ENCODE results near the gene SSC5D. TPM values are rescaled to one million over a fixed set of nuclear protein-coding genes. Genes with fewer than 3 reads are reported as not detected.
"Not testable (repeated sequence)": the region's sequence is repeated elsewhere in the genome, so short reads cannot be mapped to it uniquely, and the experiment has no call there.

SSC5D gene
- 17.3 TPM for polyA plus RNA-seq (ENCODE audit: insufficient read length)

- DNase-seq (ENCODE audit: low read depth), result no peak
Observed at GRCh38 chr19:55487924-55488687, at the start of gene SSC5D. Gene SSC5D (plus strand): TSS chr19:55488436. CDS start chr19:55488590, 154 bp downstream.

GRCh38 chr19:55439052-55439451 lies 49.2 kb upstream of the SSC5D start:
- DNase-seq (ENCODE audit: low read depth), result no peak

GRCh38 chr19:55440411-55441105 lies 47.7 kb upstream of the SSC5D start:
- DNase-seq (ENCODE audit: low read depth), result no peak

- no peak for DNase-seq (ENCODE audit: low read depth)
Observed at GRCh38 chr19:55441319-55441691, 46.9 kb upstream of the SSC5D start.

GRCh38 chr19:55441692-55442321 lies 46.4 kb upstream of the SSC5D start:
- no peak for DNase-seq (ENCODE audit: low read depth)

- no peak for DNase-seq (ENCODE audit: low read depth)
Observed at GRCh38 chr19:55442372-55442961, 45.8 kb upstream of the SSC5D start.

- DNase-seq (ENCODE audit: low read depth), result no peak
Observed at GRCh38 chr19:55443045-55443823, 45.0 kb upstream of the SSC5D start, which contains the start of gene SHISA7. Gene SHISA7 (minus strand): TSS chr19:55443300. CDS start chr19:55442863, 437 bp downstream.

GRCh38 chr19:55443824-55444480 lies 44.3 kb upstream of the SSC5D start:
- DNase-seq (ENCODE audit: low read depth), result no peak

- no peak for DNase-seq (ENCODE audit: low read depth)
Observed at GRCh38 chr19:55444646-55445045, 43.6 kb upstream of the SSC5D start.

GRCh38 chr19:55446060-55446459 lies 42.2 kb upstream of the SSC5D start:
- DNase-seq (ENCODE audit: low read depth), result no peak

GRCh38 chr19:55447421-55448174 lies 40.6 kb upstream of the SSC5D start:
- no peak for DNase-seq (ENCODE audit: low read depth)

GRCh38 chr19:55448175-55448490 lies 40.1 kb upstream of the SSC5D start:
- not testable (repeated sequence) for DNase-seq (ENCODE audit: low read depth)

- no peak for DNase-seq (ENCODE audit: low read depth)
Observed at GRCh38 chr19:55449469-55449868, 38.8 kb upstream of the SSC5D start.

- no peak for DNase-seq (ENCODE audit: low read depth)
Observed at GRCh38 chr19:55451163-55451964, 36.9 kb upstream of the SSC5D start.

GRCh38 chr19:55451965-55452748 lies 36.1 kb upstream of the SSC5D start:
- DNase-seq (ENCODE audit: low read depth), result no peak

- DNase-seq (ENCODE audit: low read depth), result no peak
Observed at GRCh38 chr19:55452749-55453346, 35.4 kb upstream of the SSC5D start.

GRCh38 chr19:55453511-55454260 lies 34.5 kb upstream of the SSC5D start:
- no peak for DNase-seq (ENCODE audit: low read depth)

All from forelimb muscle (tissue), 1 donor.